Right lobe of liver (tissue), 4 donors: ENCODE results near the gene PEAK3.

Experiments used
- POLR2A ChIP-seq: fragments of 450-650 bp; IDR thresholded peaks from one replicate; pipeline ENCODE4 v1.6.1; 2017; ENCODE audit warnings: antibody characterized with exemption, mild to moderate bottlenecking
- TF ChIP-seq, protein P1 (sequence below), 4 donors: fragments of 200-600 bp in 3 of 4; fragments of 450-650 bp in 1 of 4; IDR thresholded peaks; one replicate each; pipeline versions ENCODE4 v1.5.1 to v1.8.0; 2016 to 2022; ENCODE audit warnings: antibody characterized with exemption in 4 of 4, mild to moderate bottlenecking in 2 of 4
- donor health status: DM: no; HTN: no; CAD: no.
- donor health status: DM: no; HTN: no; CAD: no.
- donor health status: DM: no; HTN: yes; CAD: no.

DNA sequence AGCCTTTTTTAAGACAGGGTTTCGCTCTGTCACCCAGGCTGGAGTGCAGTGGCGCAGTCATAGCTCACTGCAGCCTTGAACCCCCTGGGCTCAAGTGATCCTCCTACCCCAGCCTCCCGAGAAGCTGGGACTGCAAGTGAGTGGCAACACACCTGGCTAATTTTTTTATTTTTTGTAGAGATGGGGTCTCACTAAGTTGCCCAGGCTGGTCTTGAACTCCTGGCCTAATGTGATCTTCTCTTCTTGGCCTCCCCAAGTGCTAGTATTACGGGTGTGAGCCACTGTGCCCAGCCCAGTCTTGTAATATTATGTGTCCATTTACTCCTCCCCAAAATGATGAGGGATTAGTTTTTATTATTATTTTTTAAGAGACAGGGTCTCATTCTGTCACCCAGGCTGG, 29.1 kb upstream of the PEAK3 start:
- TF ChIP-seq, protein P1, sequence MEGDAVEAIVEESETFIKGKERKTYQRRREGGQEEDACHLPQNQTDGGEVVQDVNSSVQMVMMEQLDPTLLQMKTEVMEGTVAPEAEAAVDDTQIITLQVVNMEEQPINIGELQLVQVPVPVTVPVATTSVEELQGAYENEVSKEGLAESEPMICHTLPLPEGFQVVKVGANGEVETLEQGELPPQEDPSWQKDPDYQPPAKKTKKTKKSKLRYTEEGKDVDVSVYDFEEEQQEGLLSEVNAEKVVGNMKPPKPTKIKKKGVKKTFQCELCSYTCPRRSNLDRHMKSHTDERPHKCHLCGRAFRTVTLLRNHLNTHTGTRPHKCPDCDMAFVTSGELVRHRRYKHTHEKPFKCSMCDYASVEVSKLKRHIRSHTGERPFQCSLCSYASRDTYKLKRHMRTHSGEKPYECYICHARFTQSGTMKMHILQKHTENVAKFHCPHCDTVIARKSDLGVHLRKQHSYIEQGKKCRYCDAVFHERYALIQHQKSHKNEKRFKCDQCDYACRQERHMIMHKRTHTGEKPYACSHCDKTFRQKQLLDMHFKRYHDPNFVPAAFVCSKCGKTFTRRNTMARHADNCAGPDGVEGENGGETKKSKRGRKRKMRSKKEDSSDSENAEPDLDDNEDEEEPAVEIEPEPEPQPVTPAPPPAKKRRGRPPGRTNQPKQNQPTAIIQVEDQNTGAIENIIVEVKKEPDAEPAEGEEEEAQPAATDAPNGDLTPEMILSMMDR (IDR thresholded peaks at IDR 0.05): no peak
- TF ChIP-seq POLR2A: no peak
